T-helper 2 cell treated with Interferon-gamma antibody and Interleukin-4, amounts not matched to agents 100 ng/mL and 5 ng/mL, for 36 hours (primary cell): ENCODE results near the gene HOXC11. TPM values are rescaled to one million over a fixed set of nuclear protein-coding genes. Genes with fewer than 3 reads are reported as not detected.

Experiments
- intact Hi-C: fragments of 100-400 bp; cut with micrococcal nuclease; formaldehyde crosslinking; loops from one replicate; pipeline ENCODE4 v1.15.1; 2023
- total RNA-seq: library from RNA; stranded (reverse); gene quantifications from 2 replicates; pipeline ENCODE4 v1.2.3, GENCODE V29; 2022

Gene HOXC11
- total RNA-seq, 1 donor from 2014 or later: not detected

GRCh38 chr12:53982648-53983567 is 10.0 kb downstream of the HOXC11 start:
- intact Hi-C loops: loop anchor here (5.0 kb wide), 1 partner anchor 49 kb away; the partner anchor contains the start of gene HOXC5

- intact Hi-C loops: loop anchor here (5.0 kb wide), 1 partner anchor 49 kb away; the partner anchor contains the start of gene HOXC5
Observed at GRCh38 chr12:53983568-53983949, 10.6 kb downstream of the HOXC11 start.

- intact Hi-C loops: loop anchor here (2.0 to 5.0 kb wide), 2 partner anchors 19 to 48 kb away; partner anchors contain the start of gene HOXC5
Observed at GRCh38 chr12:53983950-53984572, 11.1 kb downstream of the HOXC11 start.

- intact Hi-C loops: loop anchor here (2.0 to 5.0 kb wide), 3 partner anchors 18 to 67 kb away; partner anchors contain the start of genes HOXC4 and HOXC5
Observed at GRCh38 chr12:53984901-53985691, 12.2 kb downstream of the HOXC11 start, which contains the start of gene HOXC10. Gene HOXC10 (plus strand): TSS chr12:53985146. CDS start chr12:53985260, 114 bp downstream.

GRCh38 chr12:53985692-53985993 is 12.7 kb downstream of the HOXC11 start:
- intact Hi-C loops: loop anchor here (2.0 to 5.0 kb wide), 2 partner anchors 17 to 67 kb away; partner anchors contain the start of gene HOXC4

- intact Hi-C loops: loop anchor here (2.0 to 5.0 kb wide), 2 partner anchors 17 to 66 kb away; partner anchors contain the start of gene HOXC4
Observed at GRCh38 chr12:53985994-53986685, 13.2 kb downstream of the HOXC11 start.

- intact Hi-C loops: loop anchor here (5.0 kb wide), 1 partner anchor 65 kb away; the partner anchor contains the start of gene HOXC4
Observed at GRCh38 chr12:53986686-53987483, 14.0 kb downstream of the HOXC11 start.

GRCh38 chr12:53987787-53988230 is 14.9 kb downstream of the HOXC11 start:
- intact Hi-C loops: loop anchor here (5.0 kb wide), 1 partner anchor 64 kb away; the partner anchor contains the start of gene HOXC4

- intact Hi-C loops: loop anchor here (5.0 kb wide), 1 partner anchor 64 kb away; the partner anchor contains the start of gene HOXC4
Observed at GRCh38 chr12:53988541-53989226, 15.8 kb downstream of the HOXC11 start.

GRCh38 chr12:53989227-53990113 is 16.5 kb downstream of the HOXC11 start:
- intact Hi-C loops: loop anchor here (5.0 kb wide), 1 partner anchor 63 kb away; the partner anchor contains the start of gene HOXC4

- intact Hi-C loops: no loop called here
Observed at GRCh38 chr12:53990311-53991076, 17.6 kb downstream of the HOXC11 start.

- intact Hi-C loops: no loop called here
Observed at GRCh38 chr12:53991077-53991460, 18.1 kb downstream of the HOXC11 start.

GRCh38 chr12:53992377-53992889 is 19.5 kb downstream of the HOXC11 start:
- intact Hi-C loops: no loop called here

GRCh38 chr12:53993162-53994008 is 20.5 kb downstream of the HOXC11 start:
- intact Hi-C loops: no loop called here

- intact Hi-C loops: no loop called here
Observed at GRCh38 chr12:53994009-53994263, 21.0 kb downstream of the HOXC11 start.
